Activated CD8-positive, alpha-beta T cell treated with anti-CD3 and anti-CD28 coated beads for 36 hours (primary cell): Measurements from ENCODE around the gene IDUA. TPM values are rescaled to one million over a fixed set of nuclear protein-coding genes. Genes with fewer than 3 reads are reported as not detected.

Source experiments
- ATAC-seq: fragments of 200-7000 bp; cut with Tn5 transposase; one replicate; pipeline ENCODE4 v1.10.0; 2021; ENCODE audit warnings: mild to moderate bottlenecking, moderate library complexity
- CTCF ChIA-PET: fragments of 350-600 bp; sonication (Branson Sonifier 250); formaldehyde crosslinking; loops from one replicate; lab custom pipeline; 2021; ENCODE audit warnings: antibody characterized with exemption; lab: Charles Lee
- POLR2A ChIA-PET: fragments of 350-600 bp; sonication (Branson Sonifier 250); formaldehyde crosslinking; loops from one replicate; lab custom pipeline; 2021; ENCODE audit warnings: antibody characterized with exemption; lab: Charles Lee
- DNase-seq: peaks from one replicate; pipeline ENCODE4 v3.0.0-alpha.2; 2020
- H3K27ac Mint-ChIP-seq: one replicate; pipeline ENCODE4 v1.8.0; 2021; ENCODE audit warnings: mild to moderate bottlenecking, mixed read lengths
- H3K27me3 Mint-ChIP-seq: one replicate; pipeline ENCODE4 v1.8.0; 2021; ENCODE audit warnings: mixed read lengths
- H3K36me3 Mint-ChIP-seq: one replicate; pipeline ENCODE4 v1.8.0; 2021; ENCODE audit warnings: low read depth, mixed read lengths
- H3K4me1 Mint-ChIP-seq: one replicate; pipeline ENCODE4 v1.8.0; 2021; ENCODE audit warnings: low read depth, mixed read lengths
- H3K4me3 Mint-ChIP-seq: one replicate; pipeline ENCODE4 v1.8.0; 2021; ENCODE audit warnings: mild to moderate bottlenecking, moderate library complexity, mixed read lengths
- H3K9me3 Mint-ChIP-seq: one replicate; pipeline ENCODE4 v1.8.0; 2021; ENCODE audit warnings: mixed read lengths
- intact Hi-C: fragments of 100-400 bp; cut with micrococcal nuclease; formaldehyde crosslinking; loops from one replicate; pipeline ENCODE4 v1.10.0; 2022
- total RNA-seq, 2 experiments: library from RNA; stranded (reverse); gene quantifications; one replicate each; pipeline ENCODE4 v1.2.3, GENCODE V29; 2021
- TF ChIP-seq, protein P1 (sequence below): fragments of 200-600 bp; IDR thresholded peaks from one replicate; pipeline ENCODE4 v1.8.0; 2022; ENCODE audit warnings: antibody characterized with exemption, mild to moderate bottlenecking

IDUA gene
- total RNA-seq, 2 experiments from 2014 or later = 4.8 to 5.4 TPM

DNA sequence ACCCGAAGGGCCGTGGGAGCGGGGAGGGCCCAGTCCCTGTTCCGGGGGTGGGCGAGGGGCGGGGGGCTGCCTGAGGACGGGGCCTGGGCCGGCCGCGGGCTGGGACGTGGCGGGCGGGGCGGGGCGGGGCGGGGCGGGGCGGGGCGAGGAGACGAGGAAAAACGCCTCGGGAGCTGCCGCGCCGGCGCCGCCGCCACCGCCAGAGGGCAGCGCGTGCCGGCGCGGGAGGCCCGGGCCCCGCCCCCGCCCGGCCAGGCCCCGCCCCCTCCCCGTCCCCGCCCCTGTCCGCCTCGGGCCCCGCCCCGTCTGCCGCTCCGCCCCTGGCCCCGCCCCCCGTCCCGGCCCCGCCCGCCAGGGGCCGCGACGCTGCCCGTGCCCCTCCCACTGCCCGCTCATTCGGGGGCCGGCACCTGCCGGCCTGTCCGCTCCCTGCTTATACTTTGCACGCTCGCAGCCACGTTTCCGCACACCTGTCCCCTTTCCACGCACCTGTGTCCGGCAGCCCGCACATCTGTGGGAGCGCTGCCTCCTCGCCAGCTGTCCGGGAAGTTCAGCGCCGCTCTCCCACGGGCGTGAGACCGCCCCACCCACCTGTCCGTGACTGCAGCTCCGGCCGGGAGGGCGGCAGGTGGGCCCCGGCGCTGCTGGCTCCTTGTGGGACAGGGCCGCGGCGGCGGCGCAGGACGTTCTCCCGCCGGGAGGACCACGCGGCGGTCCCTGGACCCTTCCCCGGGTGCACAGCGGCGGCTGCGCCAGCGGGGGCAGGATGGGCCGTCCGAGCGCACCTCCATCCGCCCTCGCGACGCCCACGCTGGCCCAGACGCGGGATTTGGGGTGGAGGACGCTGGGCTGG is 22.9 kb downstream of the IDUA start:
- intact Hi-C loops = no loop called here
- peak; percentile 62 for ATAC-seq
- DNase-seq = peak; percentile 72
- Mint-ChIP-seq H3K36me3 (peaks cover 4% of the 10 kb centered on the region), H3K4me1 (peaks cover 8% of the 10 kb centered on the region), H3K27ac (no peak overlapping the region), H3K4me3 (peak overlapping the region; percentile 63), H3K9me3 (peaks cover 2% of the 10 kb centered on the region), H3K27me3 (peaks cover 31% of the 10 kb centered on the region)
- CTCF ChIA-PET = interaction anchor here (0.6 to 1.3 kb wide), 6 partner anchors 22 to 326 kb away, joined by 3 read pairs; partner anchors contain the start of genes GAK and TMEM175
- POLR2A ChIA-PET = interaction anchor here (0.8 to 1.5 kb wide), 2 partner anchors 23 to 228 kb away, joined by 4 to 6 read pairs; partner anchors contain the start of gene IDUA
- TF ChIP-seq, protein P1, sequence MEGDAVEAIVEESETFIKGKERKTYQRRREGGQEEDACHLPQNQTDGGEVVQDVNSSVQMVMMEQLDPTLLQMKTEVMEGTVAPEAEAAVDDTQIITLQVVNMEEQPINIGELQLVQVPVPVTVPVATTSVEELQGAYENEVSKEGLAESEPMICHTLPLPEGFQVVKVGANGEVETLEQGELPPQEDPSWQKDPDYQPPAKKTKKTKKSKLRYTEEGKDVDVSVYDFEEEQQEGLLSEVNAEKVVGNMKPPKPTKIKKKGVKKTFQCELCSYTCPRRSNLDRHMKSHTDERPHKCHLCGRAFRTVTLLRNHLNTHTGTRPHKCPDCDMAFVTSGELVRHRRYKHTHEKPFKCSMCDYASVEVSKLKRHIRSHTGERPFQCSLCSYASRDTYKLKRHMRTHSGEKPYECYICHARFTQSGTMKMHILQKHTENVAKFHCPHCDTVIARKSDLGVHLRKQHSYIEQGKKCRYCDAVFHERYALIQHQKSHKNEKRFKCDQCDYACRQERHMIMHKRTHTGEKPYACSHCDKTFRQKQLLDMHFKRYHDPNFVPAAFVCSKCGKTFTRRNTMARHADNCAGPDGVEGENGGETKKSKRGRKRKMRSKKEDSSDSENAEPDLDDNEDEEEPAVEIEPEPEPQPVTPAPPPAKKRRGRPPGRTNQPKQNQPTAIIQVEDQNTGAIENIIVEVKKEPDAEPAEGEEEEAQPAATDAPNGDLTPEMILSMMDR = peak; percentile 50

DNA sequence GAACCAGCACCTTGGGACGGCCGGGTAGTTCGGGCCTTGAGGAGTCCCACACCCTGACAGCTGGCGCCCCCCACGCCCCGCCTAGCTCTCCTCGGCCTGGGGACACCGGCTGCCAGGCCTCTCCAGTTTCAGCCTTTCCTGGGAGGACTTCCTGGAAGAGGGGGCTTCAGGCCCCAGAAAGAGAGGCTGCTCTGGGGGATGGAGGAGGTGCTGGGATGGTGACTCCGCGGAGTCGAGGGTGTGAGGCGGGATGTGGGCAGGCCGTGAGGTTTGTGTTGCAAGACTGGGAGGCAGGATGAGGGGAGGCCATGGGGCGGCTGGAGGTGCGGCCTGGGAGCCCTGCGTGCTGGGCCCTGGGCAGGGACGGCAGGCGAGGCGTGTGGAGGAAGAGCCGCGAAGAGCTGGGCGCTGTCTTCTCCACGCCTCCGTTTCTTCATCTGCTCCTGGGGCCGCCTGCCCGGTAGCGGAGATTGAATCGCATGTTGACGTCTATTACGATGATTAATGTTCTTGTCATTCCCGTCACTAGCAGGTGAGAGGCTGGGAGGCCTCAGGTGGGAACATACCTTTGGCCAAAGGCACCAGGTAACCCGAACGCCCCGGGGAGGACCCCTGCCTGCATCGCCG is 23.7 kb downstream of the IDUA start:
- Mint-ChIP-seq H3K9me3 (peaks cover 2% of the 10 kb centered on the region), H3K27ac (peak overlapping the region; percentile 65), H3K27me3 (peaks cover 30% of the 10 kb centered on the region), H3K4me3 (peak overlapping the region; percentile 62), H3K4me1 (peaks cover 8% of the 10 kb centered on the region), H3K36me3 (peaks cover 4% of the 10 kb centered on the region)
- DNase-seq (peak; percentile 89), ATAC-seq (peak; percentile 60)
- intact Hi-C loops = no loop called here
- CTCF ChIA-PET = interaction anchor here (0.7 to 1.2 kb wide), 5 partner anchors 53 to 327 kb away, joined by 3 read pairs; partner anchors contain the start of genes GAK and TMEM175
- POLR2A ChIA-PET = interaction anchor here (0.6 to 1.5 kb wide), 3 partner anchors 24 to 129 kb away, joined by 3 to 6 read pairs (median 3); partner anchors contain the start of genes GAK, IDUA and TMEM175
- TF ChIP-seq, protein P1 = no peak

DNA sequence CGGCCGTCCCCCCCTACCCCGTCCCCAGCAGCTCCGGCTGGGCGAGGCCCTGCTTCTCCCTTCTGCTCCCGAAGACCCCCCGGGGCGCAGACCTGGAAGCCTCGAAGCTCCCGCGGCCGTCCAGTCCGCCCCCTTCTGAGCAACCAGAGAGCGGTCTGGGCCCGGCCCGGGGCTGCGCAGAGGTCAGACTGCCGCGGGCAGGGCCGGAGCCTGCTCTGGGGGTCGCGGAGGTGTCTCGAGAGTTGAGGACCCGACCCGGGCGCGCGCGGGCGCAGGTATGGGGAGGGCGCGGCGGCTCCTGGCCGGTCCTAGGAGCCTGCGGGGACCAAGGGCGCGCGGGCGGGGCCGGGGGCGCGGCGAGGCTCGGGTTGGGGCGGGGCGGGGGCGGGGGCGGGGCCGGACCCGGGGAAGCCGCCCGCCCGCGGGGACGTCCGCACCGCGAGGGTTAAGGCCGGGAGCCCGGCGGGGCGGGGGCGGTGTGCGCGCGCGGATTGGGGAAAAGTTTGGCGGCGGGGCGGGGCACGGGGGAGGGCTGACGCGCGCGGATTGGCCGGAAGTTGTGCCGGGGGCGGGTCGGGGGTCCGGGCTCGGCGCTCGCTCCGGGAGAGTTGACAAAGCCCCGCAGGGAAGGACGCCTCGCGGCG is 24.3 kb downstream of the IDUA start, which contains the start of gene FGFRL1:
Gene FGFRL1 (plus strand): TSS at position 605 of the 644 bp plus-strand sequence. CDS start 860 bp downstream, outside the sequence.
- DNase-seq = peak; percentile 94
- intact Hi-C loops = no loop called here
- TF ChIP-seq, protein P1 = no peak
- POLR2A ChIA-PET = interaction anchor here (0.6 to 1.5 kb wide), 3 partner anchors 24 to 129 kb away, joined by 3 to 6 read pairs (median 3); partner anchors contain the start of genes GAK, IDUA and TMEM175
- peak; percentile 57 for ATAC-seq
- Mint-ChIP-seq H3K4me3 (peak within 1 kb of the TSS; percentile 62), H3K36me3 (peaks cover 4% of the 10 kb centered on the region), H3K27me3 (peaks cover 27% of the 10 kb centered on the region), H3K9me3 (peaks cover 2% of the 10 kb centered on the region), H3K4me1 (peaks cover 8% of the 10 kb centered on the region), H3K27ac (peak within 1 kb of the TSS; percentile 65)
- CTCF ChIA-PET = interaction anchor here (0.7 to 1.2 kb wide), 4 partner anchors 52 to 327 kb away, joined by 3 read pairs; no protein-coding TSS in a partner anchor

DNA sequence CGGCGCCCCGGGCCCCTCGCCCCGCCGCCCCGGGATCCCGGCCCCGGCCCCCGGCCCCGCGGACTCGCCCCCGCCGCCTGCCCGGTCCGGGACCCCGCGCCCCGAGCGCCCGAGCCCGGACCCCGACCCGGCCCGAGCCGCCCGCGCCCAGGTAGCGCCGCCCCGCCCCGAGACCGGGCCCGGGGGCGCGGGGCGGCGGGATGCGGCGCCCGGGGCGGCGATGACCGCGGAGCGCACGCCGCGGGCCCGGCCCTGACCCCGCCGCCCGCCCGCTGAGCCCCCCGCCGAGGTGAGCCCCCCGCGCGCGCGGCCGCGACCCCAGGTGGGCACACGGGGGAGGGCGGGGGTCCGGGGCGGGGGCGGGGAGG is 24.8 kb downstream of the IDUA start:
- POLR2A ChIA-PET = no interaction called here
- H3K4me3 Mint-ChIP-seq = no peak overlapping the region
- peaks cover 4% of the 10 kb centered on the region for H3K36me3 Mint-ChIP-seq
- H3K27me3 Mint-ChIP-seq = peaks cover 23% of the 10 kb centered on the region
- CTCF ChIA-PET = no interaction called here
- intact Hi-C loops = no loop called here
- no peak for ATAC-seq
- DNase-seq = no peak
- peaks cover 2% of the 10 kb centered on the region for H3K9me3 Mint-ChIP-seq
- H3K27ac Mint-ChIP-seq = no peak overlapping the region
- TF ChIP-seq, protein P1 = no peak
- H3K4me1 Mint-ChIP-seq = peaks cover 8% of the 10 kb centered on the region
